H1 (cell line): ENCODE measurements around the gene C6orf163. TPM values are rescaled to one million over a fixed set of nuclear protein-coding genes. Genes with fewer than 3 reads are reported as not detected.

Source experiments
- ATF3 ChIP-seq: IDR thresholded peaks from 2 replicates; pipeline ENCODE4 v1.6.1; 2011; ENCODE audit warnings: low read depth, mild to moderate bottlenecking, low read length; ENCODE audit not compliant: insufficient read depth
- CEBPB ChIP-seq: IDR thresholded peaks from 2 replicates; pipeline ENCODE4 v1.6.1; 2012; ENCODE audit warnings: low read depth, low read length
- CHD1 ChIP-seq: IDR thresholded peaks from 2 replicates; pipeline ENCODE4 v1.6.1; 2012; ENCODE audit warnings: low read depth, low read length, improper control_type of control experiment
- CREB1 ChIP-seq: IDR thresholded peaks from 2 replicates; pipeline ENCODE4 v1.6.1; 2012; ENCODE audit warnings: inconsistent platforms
- CTCF ChIP-seq, 3 experiments: IDR thresholded peaks; 1 replicate in 2 of 3; 2 replicates in 1 of 3; pipeline versions ENCODE4 v1.5.1 to v1.6.1; 2011; ENCODE audit warnings: low read length in 3 of 3, mild to moderate bottlenecking in 3 of 3, inconsistent platforms in 2 of 3, low read depth in 1 of 3, moderate library complexity in 1 of 3; ENCODE audit not compliant: insufficient read depth in 1 of 3; ENCODE audit errors: control extremely low read depth in 1 of 3
- GABPA ChIP-seq: IDR thresholded peaks from 2 replicates; pipeline ENCODE4 v1.6.1; 2011; ENCODE audit warnings: mild to moderate bottlenecking, low read length, moderate library complexity, borderline replicate concordance; ENCODE audit not compliant: insufficient read depth
- HDAC2 ChIP-seq, 2 experiments: fragments of 300-600 bp in 1 of 2; sonication (generic) in 1 of 2; IDR thresholded peaks; 2 replicates each; pipeline ENCODE4 v1.6.1; 2011 to 2012; ENCODE audit warnings: low read depth in 2 of 2, low read length in 2 of 2, mild to moderate bottlenecking in 2 of 2, moderate library complexity in 2 of 2, borderline replicate concordance in 1 of 2, inconsistent platforms in 1 of 2
- HDAC6 ChIP-seq: IDR thresholded peaks from one replicate; pipeline ENCODE4 v1.7.1; 2012; ENCODE audit warnings: low read depth, mild to moderate bottlenecking, inconsistent platforms, low read length, moderate library complexity
- JUN ChIP-seq: IDR thresholded peaks from 2 replicates; pipeline ENCODE4 v1.6.1; 2011; ENCODE audit warnings: low read depth, mild to moderate bottlenecking, improper control_type of control experiment, low read length
- KDM1A ChIP-seq: fragments of 200-600, 300-600 bp; sonication (generic); IDR thresholded peaks from 2 replicates; pipeline ENCODE4 v1.7.1; 2016; ENCODE audit warnings: mild to moderate bottlenecking, low read length, borderline replicate concordance
- KDM4A ChIP-seq: IDR thresholded peaks from one replicate; pipeline ENCODE4 v1.7.1; 2012; ENCODE audit warnings: low read depth, mild to moderate bottlenecking, moderate library complexity, low read length, inconsistent platforms; ENCODE audit not compliant: severe bottlenecking
- MAFK ChIP-seq: IDR thresholded peaks from 2 replicates; pipeline ENCODE4 v1.6.1; 2012; ENCODE audit warnings: low read depth, mild to moderate bottlenecking, improper control_type of control experiment, low read length
- POU5F1 ChIP-seq: IDR thresholded peaks from 2 replicates; pipeline ENCODE4 v1.6.1; 2011; ENCODE audit warnings: low read depth, mild to moderate bottlenecking, low read length, moderate library complexity
- RAD21 ChIP-seq, 2 experiments: IDR thresholded peaks in 1 of 2; conservative IDR thresholded peaks in 1 of 2; 2 replicates each; pipeline ENCODE4 v1.6.1; 2011; ENCODE audit warnings: low read depth in 2 of 2, low read length in 2 of 2, improper control_type of control experiment in 1 of 2, inconsistent platforms in 1 of 2, mild to moderate bottlenecking in 1 of 2, moderate library complexity in 1 of 2
- SP1 ChIP-seq: IDR thresholded peaks from 2 replicates; pipeline ENCODE4 v1.6.1; 2011; ENCODE audit warnings: low read depth, low read length
- SP2 ChIP-seq: IDR thresholded peaks from 2 replicates; pipeline ENCODE4 v1.6.1; 2012; ENCODE audit warnings: mild to moderate bottlenecking, low read length, inconsistent platforms
- SP4 ChIP-seq: IDR thresholded peaks from 2 replicates; pipeline ENCODE4 v1.6.1; 2012; ENCODE audit warnings: low read length, inconsistent platforms
- SUZ12 ChIP-seq: fragments of 200-600 bp; sonication (generic); IDR thresholded peaks from 2 replicates; pipeline ENCODE4 v1.6.1; 2012; ENCODE audit warnings: mild to moderate bottlenecking, inconsistent platforms, low read length, moderate library complexity, mixed read lengths
- TAF1 ChIP-seq: IDR thresholded peaks from 2 replicates; pipeline ENCODE4 v1.6.1; 2011; ENCODE audit warnings: mild to moderate bottlenecking, low read depth, low read length
- TCF12 ChIP-seq: IDR thresholded peaks from 2 replicates; pipeline ENCODE4 v1.6.1; 2011; ENCODE audit warnings: low read depth, mild to moderate bottlenecking, low read length
- TEAD4 ChIP-seq: IDR thresholded peaks from 2 replicates; pipeline ENCODE4 v1.6.1; 2012; ENCODE audit warnings: low read depth, low read length, inconsistent platforms, mixed read lengths
- YY1 ChIP-seq: IDR thresholded peaks from 2 replicates; pipeline ENCODE4 v1.6.1; 2011; ENCODE audit warnings: low read depth, mild to moderate bottlenecking, low read length
- polyA plus RNA-seq, 7 experiments: library from polyadenylated mRNA; depleted of rRNA in 3 of 7; stranded (reverse) in 5 of 7; unstranded in 2 of 7; fragments of >200 nt in 5 of 7; fragments of 200-250 nt in 2 of 7; gene quantifications; 1 replicate in 5 of 7; 2 replicates in 1 of 7; 4 replicates in 1 of 7; pipeline versions ENCODE4 v1.2.1 to v1.2.3, GENCODE V29; 2011 to 2013; ENCODE audit warnings: missing spikeins in 2 of 7, mixed read lengths in 2 of 7
- total RNA-seq: library from RNA; stranded (reverse); fragmentation: NEBNext Ultra II Directional; extraction: Animal tissue kit (Norgen Biotek cat#: 25700); gene quantifications from 2 replicates; pipeline ENCODE4 v1.2.1, GENCODE V29; 2021

C6orf163 gene
- total and polyA plus RNA-seq, 2 of the 8 experiments (the other 6 are each of a cell fraction or from before 2014, with no cell fraction given): 0.36 to 1.5 TPM

DNA sequence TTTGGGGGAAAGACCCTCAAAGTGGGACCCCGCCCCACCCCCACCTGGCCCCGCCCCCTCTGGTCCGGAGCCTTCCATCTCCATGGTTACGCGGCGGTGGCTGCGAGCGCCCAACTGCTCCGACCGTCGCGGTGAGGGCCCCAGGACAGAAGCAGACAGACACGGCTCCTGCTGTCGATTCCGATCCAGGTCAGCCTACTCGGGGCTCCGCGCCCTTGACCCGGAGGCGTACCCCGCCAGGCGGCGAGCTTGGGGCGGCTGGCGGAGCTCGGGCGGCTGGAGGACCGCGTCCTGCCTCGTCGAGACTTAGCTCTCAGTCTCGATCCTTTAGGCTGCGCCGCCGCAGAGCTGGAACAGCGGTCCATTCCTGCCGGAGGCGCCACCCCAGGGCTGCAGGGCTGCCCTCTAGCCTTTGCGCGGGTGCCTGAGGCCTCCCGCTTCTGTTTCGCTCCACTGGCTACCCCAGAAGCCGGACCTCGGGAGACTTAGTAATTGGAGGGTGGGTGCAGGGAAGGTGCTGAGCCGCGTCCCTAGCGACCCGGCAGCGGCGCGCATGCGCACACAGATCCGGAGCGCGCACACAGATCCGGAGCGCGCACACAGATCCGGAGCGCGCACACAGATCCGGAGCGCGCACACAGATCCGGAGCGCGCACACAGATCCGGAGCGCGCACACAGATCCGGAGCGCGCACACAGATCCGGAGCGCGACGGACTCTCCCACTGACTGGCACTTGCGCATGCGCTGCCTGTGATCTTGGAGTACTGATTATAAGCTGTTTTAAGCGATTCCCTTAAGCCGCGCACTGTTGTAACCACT is 63.5 kb downstream of the C6orf163 start, which contains the start of gene CFAP206 (continued):
- TF ChIP-seq GABPA (no peak), JUN (no peak), CHD1 (no peak), TAF1 (peak; percentile 51; the same call in 1 of the 2 replicates), SP1 (no peak), RAD21 (IDR thresholded peaks at IDR 0.05 in 1 of 2, conservative IDR thresholded peaks at IDR 0.05 in 1 of 2; ENCODE audit: low read depth in 2 of 2, low read length in 2 of 2) (peak; percentile 10 to 15; a peak in 1 of 4 replicates), HDAC2 (IDR thresholded peaks at IDR 0.05; ENCODE audit: borderline replicate concordance in 1 of 2, low read depth in 2 of 2, low read length in 2 of 2) (peak; percentile 17 to 99; a peak in 2 of 4 replicates), SP4 (no peak), HDAC6 (no peak), POU5F1 (no peak), CTCF (IDR thresholded peaks at IDR 0.05; ENCODE audit: control extremely low read depth in 1 of 3, insufficient read depth in 1 of 3, low read depth in 1 of 3, low read length in 3 of 3) (no peak), KDM4A (peak; percentile 83), KDM1A (no peak), SUZ12 (no peak), YY1 (no peak), ATF3 (no peak), CREB1 (no peak), TCF12 (no peak), MAFK (no peak), CEBPB (no peak), SP2 (no peak), TEAD4 (no peak)
